ENCODE results near the gene NMUR1. TPM values are rescaled to one million over a fixed set of nuclear protein-coding genes. Genes with fewer than 3 reads are reported as not detected.

Gene NMUR1
- total and polyA plus RNA-seq, 8 donors, result 0.38 to 1.1 (median 0.66) TPM

DNA sequence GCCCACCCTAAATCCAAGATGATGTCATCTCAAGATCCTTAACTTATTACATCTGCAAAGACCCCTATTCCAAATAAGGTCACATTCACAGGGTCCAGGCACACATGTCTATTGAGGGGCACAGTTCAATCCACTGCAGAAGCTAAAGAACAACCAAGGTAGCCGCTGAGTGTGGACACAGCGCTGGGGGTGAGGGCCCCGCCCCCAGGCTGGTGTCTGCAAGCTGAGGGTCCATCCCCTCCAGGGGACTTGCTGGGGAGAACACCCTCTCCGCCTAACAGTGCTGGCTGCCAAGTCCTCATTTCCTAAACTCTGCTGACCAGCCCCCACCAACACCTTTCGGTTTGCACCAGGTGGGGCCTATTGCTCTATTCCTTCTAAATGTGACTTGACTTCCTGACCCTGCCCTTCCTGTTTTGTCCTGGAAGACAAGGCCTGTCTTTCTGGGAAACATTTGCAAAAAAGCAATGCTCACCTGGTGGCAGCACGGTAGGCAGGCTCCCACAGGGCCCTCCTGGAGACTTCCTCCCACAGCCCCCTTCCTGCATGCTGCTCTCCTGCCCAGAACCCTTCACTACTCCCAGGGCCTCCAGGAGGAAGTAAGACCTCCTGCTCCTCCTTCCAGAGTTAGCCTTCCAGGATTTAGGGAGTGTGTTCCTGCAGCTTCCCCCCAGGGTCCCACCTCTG, 38.0 kb upstream of the NMUR1 start:
- Histone ChIP-seq H3K36me3 (no peaks in the 10 kb centered on the region), H3K9me3 (no peaks in the 10 kb centered on the region), H3K4me1 (no peaks in the 10 kb centered on the region), H3K27ac (no peak overlapping the region), H3K27me3 (no peaks in the 10 kb centered on the region), H3K4me3 (no peak overlapping the region)
- DNase-seq (peak in 1 of 4 donors; percentile 33), ATAC-seq (no peak)
- intact Hi-C loops (cut with DNase I), result no loop called here
- TF ChIP-seq, protein P1, sequence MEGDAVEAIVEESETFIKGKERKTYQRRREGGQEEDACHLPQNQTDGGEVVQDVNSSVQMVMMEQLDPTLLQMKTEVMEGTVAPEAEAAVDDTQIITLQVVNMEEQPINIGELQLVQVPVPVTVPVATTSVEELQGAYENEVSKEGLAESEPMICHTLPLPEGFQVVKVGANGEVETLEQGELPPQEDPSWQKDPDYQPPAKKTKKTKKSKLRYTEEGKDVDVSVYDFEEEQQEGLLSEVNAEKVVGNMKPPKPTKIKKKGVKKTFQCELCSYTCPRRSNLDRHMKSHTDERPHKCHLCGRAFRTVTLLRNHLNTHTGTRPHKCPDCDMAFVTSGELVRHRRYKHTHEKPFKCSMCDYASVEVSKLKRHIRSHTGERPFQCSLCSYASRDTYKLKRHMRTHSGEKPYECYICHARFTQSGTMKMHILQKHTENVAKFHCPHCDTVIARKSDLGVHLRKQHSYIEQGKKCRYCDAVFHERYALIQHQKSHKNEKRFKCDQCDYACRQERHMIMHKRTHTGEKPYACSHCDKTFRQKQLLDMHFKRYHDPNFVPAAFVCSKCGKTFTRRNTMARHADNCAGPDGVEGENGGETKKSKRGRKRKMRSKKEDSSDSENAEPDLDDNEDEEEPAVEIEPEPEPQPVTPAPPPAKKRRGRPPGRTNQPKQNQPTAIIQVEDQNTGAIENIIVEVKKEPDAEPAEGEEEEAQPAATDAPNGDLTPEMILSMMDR (IDR thresholded peaks at IDR 0.05), result no peak

DNA sequence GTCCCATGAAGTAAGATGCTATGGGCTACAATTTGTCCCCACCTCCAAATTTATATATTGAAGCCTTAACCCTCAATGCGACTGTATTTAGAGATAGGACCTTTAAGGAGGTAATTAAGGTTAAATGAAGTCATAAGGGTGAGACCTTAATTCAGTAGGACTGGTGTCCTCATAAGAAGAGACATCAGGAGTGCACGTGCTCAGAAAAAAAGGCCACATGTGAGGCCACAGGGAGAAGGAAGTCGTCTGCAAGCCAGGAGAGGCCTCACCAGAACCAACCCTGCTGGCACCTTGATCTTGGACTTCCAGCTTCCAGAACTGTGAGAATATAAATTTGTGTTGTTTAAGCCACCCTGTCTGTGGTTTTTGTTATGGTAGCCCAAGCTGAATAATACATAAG, 36.9 kb upstream of the NMUR1 start:
- intact Hi-C loops (cut with DNase I), result no loop called here
- no peak overlapping the region for H3K27ac ChIP-seq
- H3K9me3 ChIP-seq, result no peaks in the 10 kb centered on the region
- no peak for ATAC-seq
- no peaks in the 10 kb centered on the region for H3K4me1 ChIP-seq
- H3K27me3 ChIP-seq, result no peaks in the 10 kb centered on the region
- H3K4me3 ChIP-seq, result no peak overlapping the region
- DNase-seq, result peak in 1 of 4 donors; percentile 1
- H3K36me3 ChIP-seq, result no peaks in the 10 kb centered on the region
- TF ChIP-seq, protein P1 (IDR thresholded peaks at IDR 0.05), result no peak

DNA sequence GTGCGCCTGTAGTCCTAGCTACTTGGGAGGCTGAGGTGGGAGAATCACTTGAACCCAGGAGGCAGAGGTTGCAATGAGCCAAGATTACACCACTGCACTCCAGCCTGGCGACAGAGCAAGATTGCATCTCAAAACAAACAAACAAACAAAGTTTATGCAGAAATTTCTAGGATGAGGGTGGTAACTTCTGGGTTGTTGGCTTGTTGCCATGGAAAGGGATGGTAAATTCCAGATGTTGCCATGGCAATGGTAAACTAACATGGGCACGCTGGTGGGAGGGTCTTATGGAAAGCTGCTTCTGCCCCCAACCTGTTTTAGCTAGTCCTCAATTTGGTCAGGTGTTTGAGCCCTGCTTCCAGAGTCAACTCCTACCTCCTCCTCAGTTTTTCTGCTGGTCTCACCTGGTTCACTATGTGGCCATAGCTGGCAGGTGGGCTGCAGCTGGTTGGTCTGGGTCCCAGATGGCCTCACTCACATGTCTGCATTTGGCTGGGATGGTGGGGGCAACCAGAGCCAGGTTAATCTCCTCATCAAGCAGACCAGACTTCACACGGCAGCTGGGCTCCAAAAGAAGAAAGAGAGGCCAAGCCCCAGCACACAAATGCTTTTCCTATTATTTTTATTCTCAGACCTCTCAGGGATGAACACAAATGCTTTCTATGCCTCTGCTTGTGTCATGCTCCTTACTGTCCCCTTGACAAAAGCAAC, 35.8 kb upstream of the NMUR1 start:
- Histone ChIP-seq H3K9me3 (no peaks in the 10 kb centered on the region), H3K27ac (no peak overlapping the region), H3K4me3 (no peak overlapping the region), H3K27me3 (no peaks in the 10 kb centered on the region), H3K36me3 (no peaks in the 10 kb centered on the region), H3K4me1 (no peaks in the 10 kb centered on the region)
- ATAC-seq (no peak), DNase-seq (peak in 1 of 4 donors; percentile 31)
- TF ChIP-seq, protein P1 (IDR thresholded peaks at IDR 0.05), result no peak
- intact Hi-C loops (cut with DNase I), result no loop called here

DNA sequence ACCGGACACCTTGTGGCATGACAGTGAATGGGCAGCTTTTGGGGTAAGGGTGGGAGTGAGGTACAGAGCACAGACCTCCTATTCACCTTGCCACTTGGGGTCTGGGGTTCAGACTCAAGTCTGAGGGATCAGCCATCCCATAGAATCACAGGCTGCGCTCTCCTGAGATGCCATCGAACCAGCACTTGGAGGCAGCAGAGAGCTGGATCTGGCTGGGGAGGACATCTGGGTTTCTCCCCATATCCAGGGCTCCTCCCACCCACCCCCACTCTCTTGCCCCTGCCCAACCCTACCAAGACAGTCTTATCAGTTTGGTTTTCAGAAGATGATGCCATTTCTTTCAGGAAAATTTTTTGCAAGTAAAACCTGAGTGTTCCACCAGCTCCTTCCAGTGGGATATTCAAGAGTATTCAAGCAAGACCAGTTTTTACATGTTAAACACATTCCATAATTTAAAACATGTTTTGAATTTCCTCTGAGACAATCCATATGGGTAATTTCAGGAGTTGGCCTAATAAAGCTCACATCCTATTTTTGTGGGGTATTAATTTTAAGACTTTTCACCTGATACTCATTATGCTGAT, 33.2 kb upstream of the NMUR1 start:
- Histone ChIP-seq H3K27me3 (no peaks in the 10 kb centered on the region), H3K27ac (no peak overlapping the region), H3K36me3 (no peaks in the 10 kb centered on the region), H3K4me1 (no peaks in the 10 kb centered on the region), H3K9me3 (no peaks in the 10 kb centered on the region), H3K4me3 (no peak overlapping the region)
- ATAC-seq (peak; percentile 93), DNase-seq (peak in 3 of 4 donors; percentile 24 to 52 (median 44))
- intact Hi-C loops (cut with DNase I), result no loop called here
- TF ChIP-seq, protein P1 (IDR thresholded peaks at IDR 0.05), result peak; percentile 56 to 67
